ENCODE data around the gene TDP1. TPM values are rescaled to one million over a fixed set of nuclear protein-coding genes. Genes with fewer than 3 reads are reported as not detected.

Gene TDP1
- total RNA-seq, 4 donors from 2014 or later, result 13.0 to 15.1 (median 13.8) TPM

- TF ChIP-seq CTCF (IDR thresholded peaks at IDR 0.05; ENCODE audit: low read depth), result no peak
Observed at GRCh38 chr14:89947344-89947743, 8.4 kb upstream of the TDP1 start.

GRCh38 chr14:89952576-89952975, 3.2 kb upstream of the TDP1 start:
- TF ChIP-seq CTCF (IDR thresholded peaks at IDR 0.05; ENCODE audit: low read depth), result no peak

DNA sequence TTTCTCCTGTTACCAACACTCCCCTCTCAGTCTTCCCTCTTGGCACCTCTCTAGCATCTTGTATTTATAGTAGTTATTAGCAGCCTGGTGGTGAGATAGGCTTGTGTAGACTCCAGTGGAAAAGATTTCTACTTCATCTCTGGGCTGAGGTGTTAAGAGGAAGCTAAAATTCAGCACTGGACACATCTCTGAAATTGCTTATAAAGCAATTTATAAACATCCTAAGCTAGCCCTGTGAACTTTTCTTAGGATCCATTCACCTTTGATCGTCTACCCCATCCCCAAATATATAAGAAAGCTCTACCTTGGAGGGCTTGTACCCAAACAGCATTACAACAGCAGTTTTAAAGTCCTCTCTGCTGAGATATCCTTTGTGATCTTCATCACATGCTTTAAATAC, 2.1 kb upstream of the TDP1 start:
- TF ChIP-seq CTCF (IDR thresholded peaks at IDR 0.05; ENCODE audit: low read depth), result no peak

DNA sequence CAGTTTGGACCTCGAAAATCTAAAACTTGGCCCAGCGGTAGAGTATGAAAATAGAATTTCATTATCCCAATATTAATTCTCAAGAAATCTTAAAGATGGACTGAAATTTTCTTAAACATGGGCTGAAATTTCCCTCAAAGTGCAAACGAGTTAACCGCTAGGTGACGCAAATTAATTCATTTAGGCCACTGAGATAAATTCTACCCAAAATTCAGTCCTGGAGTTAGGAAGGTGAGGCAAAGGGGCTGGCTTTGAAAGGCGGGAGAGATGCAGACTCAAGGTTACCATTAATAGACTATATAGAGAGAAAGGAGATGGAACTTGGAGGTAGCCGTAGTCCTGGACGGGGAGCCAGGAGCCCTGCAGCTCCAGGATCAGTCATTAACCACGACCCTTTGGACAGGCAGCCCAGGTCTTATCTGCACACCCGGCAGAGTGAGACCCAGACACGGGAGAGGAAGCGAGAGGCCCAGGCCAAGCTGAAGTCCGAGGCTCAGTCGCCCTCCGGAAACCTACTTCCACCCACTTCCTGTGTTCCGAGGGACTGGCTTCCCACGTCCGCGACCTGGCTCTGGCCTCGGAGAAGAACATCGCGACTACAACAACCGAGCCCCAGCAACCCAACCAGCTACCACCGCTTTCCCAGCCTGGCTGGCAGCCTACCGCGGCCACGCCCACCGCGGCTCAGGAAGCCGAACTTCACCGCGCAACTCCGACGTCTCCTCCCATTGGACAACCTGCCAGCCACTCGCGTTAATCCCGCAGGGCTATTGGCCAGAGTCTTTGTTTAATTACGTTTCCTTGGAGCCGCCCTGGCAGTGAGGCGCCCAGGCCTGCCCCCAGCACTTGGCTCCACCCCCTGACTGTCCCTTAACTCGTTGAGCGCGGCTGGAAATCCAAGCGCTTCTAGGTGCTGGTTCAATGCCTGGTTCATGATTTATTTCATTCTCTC, 1.4 kb upstream of the TDP1 start, which contains the start of gene EFCAB11:
EFCAB11 (minus strand) TSS at position 661 of the 952 bp plus-strand sequence; CDS start at position 591, 70 bp downstream.
- TF ChIP-seq CTCF (IDR thresholded peaks at IDR 0.05; ENCODE audit: low read depth), result no peak

GRCh38 chr14:89955022-89955744, 544 bp upstream of the TDP1 start:
- TF ChIP-seq CTCF (IDR thresholded peaks at IDR 0.05; ENCODE audit: low read depth), result no peak

- TF ChIP-seq CTCF (IDR thresholded peaks at IDR 0.05; ENCODE audit: low read depth), result no peak
Observed at GRCh38 chr14:89956661-89957009, 908 bp downstream of the TDP1 start.

DNA sequence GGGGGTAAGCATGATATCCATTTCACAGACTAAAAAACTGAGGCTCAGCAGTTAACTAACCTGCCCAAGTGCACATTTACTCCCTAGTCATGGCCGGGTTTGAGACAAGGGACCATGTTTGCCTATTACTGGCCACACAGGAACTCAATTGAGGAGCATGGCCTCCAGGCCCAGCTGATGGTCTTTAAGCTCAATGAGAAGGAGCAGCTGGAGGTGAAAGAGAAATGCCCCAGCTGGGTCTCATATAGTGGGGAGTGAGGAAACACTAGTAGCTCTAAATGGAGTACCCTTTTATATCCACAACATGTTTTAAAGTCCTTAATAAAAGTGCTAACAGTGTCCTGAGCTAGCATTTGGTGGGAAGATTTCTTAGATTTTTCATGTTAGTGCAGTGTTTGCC, 1.6 kb downstream of the TDP1 start:
- no peak for TF ChIP-seq CTCF (IDR thresholded peaks at IDR 0.05; ENCODE audit: low read depth)
